ENCODE measurements around the gene TPPP2.

The TPPP2 gene

DNA sequence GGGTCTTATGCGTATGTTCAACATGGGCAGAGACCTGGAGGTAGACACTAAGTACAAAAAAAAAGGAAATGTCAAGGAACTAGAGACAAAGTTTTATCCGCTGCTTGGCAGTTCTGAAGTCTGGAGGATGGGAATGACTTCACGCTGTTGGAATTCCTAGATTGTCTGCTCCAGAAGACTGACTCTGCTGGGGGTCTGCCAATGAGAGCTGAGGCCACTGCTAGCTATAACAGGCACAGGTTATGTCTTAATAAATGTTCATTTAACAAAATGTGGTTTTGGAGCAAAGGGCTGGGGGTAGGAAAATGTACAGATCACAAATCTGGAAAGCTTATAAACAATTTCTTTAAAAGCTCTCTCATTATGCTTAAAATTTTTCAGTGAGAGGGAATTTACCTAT is 33.5 kb downstream of the TPPP2 start:
- Histone ChIP-seq H3K9me3 (no peaks in the 10 kb centered on the region), H3K4me3 (ENCODE audit: low read depth in 1 of 2, low read length in 1 of 2) (no peak overlapping the region), H3K4me1 (ENCODE audit: control insufficient read depth in 1 of 2, insufficient read depth in 1 of 2, low read depth in 1 of 2, low read length in 1 of 2) (peaks cover 1 to 2% of the 10 kb centered on the region in 2 experiments), H3K36me3 (no peaks in the 10 kb centered on the region), H3K27me3 (peaks cover 82% of the 10 kb centered on the region), H3K27ac (no peak overlapping the region)
- no peak for TF ChIP-seq CTCF (IDR thresholded peaks at IDR 0.05)

- Histone ChIP-seq H3K27ac (no peak overlapping the region), H3K9me3 (no peaks in the 10 kb centered on the region), H3K4me1 (ENCODE audit: control insufficient read depth in 1 of 2, insufficient read depth in 1 of 2, low read depth in 1 of 2, low read length in 1 of 2) (peaks cover 32 to 34% of the 10 kb centered on the region in 2 experiments), H3K4me3 (ENCODE audit: low read depth in 1 of 2, low read length in 1 of 2) (no peak overlapping the region), H3K36me3 (no peaks in the 10 kb centered on the region), H3K27me3 (peaks cover 96% of the 10 kb centered on the region)
- TF ChIP-seq CTCF (IDR thresholded peaks at IDR 0.05): peak; percentile 20
Measured at GRCh38 chr14:21066882-21067502, 37.0 kb downstream of the TPPP2 start.

DNA sequence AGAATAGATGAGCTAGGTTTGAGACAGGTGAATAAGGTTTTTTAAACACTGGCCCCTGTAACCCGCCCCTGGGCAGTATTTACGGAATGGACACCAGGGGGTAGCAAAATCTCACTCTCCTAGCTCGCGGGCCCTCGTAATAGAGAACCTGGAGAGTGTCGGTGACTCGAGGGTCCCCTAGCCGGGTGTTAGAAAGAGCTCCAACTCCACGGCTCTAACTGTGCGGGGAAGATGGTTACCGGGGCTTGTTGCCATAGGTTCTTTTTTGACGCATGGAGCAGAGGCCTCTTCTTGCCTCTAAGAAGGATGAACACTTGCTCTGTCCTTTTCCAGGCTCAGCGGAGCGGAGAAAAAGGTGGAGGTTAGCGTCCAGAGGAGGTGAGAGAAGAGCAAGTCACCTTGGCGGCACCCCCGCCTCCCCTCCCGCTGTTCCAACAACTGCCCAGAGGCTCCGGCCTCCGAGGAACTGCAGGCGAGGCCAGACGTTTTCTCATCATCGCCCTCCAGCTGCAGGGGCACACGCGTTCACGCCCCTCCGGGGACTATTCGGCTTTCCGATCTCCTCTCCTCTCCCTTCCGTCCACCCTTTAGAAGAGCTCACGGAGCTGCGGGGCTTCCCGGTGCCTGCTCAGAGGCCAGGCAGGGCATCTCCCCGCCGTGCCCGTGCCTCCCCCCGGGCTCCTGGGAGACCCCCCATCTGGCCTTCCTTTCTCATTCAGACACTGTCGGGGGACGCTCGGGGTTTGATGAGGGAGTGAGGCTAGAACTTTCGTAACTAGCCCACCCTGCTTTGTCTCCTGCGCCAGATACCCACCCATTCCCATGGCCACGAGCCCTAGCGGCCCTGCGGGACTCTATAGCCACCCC is 38.7 kb downstream of the TPPP2 start:
- Histone ChIP-seq H3K4me1 (ENCODE audit: control insufficient read depth in 1 of 2, insufficient read depth in 1 of 2, low read depth in 1 of 2, low read length in 1 of 2) (peaks cover 38 to 41% of the 10 kb centered on the region in 2 experiments), H3K27ac (peak overlapping the region; percentile 86), H3K36me3 (no peaks in the 10 kb centered on the region), H3K27me3 (peaks cover 95% of the 10 kb centered on the region), H3K9me3 (no peaks in the 10 kb centered on the region), H3K4me3 (ENCODE audit: low read depth in 1 of 2, low read length in 1 of 2) (peak overlapping the region; percentile 74 to 81)
- peak; percentile 76 for TF ChIP-seq CTCF (IDR thresholded peaks at IDR 0.05)

DNA sequence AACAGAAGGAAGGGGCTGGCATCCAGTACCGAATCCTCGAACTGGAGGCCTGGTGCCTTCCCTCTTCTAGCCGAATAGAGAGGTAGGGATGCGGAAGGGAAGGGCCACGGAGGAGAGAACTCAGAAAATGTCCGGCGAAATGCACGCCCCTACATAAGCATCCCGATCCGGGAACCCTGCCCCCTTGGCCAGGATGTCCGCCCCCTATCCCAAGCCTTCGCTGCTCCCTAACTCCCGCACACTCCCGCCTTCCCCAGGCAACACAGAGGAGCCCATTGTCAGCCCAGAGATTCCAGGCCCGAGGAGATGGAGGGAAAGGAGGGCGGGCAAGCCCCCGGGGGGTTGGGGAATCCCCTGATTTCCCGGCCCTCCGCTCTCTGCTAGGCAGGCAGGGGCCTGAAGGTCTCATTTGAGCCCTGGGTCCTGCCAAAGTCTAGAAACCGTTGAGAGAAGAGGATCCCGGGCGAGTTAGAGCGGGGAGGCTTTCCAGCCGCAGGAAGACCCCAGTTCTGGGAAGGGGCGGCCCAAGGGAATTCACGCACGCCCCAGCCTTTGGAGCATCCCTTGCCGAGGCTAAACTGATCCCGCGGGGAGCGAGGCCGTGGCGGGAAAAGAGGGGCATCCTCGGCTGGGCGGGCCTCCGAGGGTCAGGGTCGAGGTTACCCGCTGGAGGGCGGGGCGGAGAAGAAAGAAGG is 39.5 kb downstream of the TPPP2 start:
- Histone ChIP-seq H3K36me3 (no peaks in the 10 kb centered on the region), H3K4me3 (ENCODE audit: low read depth in 1 of 2, low read length in 1 of 2) (peak overlapping the region; percentile 74 to 81), H3K9me3 (no peaks in the 10 kb centered on the region), H3K27me3 (peaks cover 87% of the 10 kb centered on the region), H3K4me1 (ENCODE audit: control insufficient read depth in 1 of 2, insufficient read depth in 1 of 2, low read depth in 1 of 2, low read length in 1 of 2) (peaks cover 38 to 41% of the 10 kb centered on the region in 2 experiments), H3K27ac (peak overlapping the region; percentile 86)
- no peak for TF ChIP-seq CTCF (IDR thresholded peaks at IDR 0.05)

DNA sequence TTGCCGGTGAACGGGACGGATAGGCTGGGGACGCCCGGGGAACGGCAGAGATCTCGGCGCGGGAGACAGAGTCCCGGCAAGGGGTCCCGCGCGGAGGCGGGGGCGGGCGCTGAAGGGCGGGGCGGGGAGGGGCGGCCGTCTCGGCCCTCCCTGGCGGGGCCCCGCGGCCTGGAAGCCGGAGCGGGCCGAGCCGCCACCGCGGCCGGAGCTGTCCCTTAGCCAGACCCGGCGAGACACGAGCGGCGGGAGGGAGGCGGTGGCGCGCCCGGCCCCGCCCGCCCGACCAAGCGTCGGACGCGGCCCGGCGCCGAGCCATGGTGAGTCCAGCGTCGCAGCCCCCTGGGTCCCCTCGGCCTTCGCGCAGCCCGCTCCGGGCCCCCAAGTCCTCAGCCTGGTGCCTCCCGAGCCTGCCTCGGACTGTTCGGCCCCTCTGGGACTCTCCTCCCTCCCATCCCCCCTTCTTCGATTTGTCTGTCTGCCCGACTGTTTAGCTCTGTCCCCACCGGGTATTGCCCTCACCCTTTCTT is 40.1 kb downstream of the TPPP2 start, which contains the start of gene ARHGEF40:
ARHGEF40 (plus strand) TSS at position 222 of the 527 bp plus-strand sequence; CDS start at position 315, 93 bp downstream.
- H3K9me3 ChIP-seq: no peaks in the 10 kb centered on the region
- peaks cover 81% of the 10 kb centered on the region for H3K27me3 ChIP-seq
- H3K36me3 ChIP-seq: no peaks in the 10 kb centered on the region
- peak within 1 kb of the TSS; percentile 74 to 81 for H3K4me3 ChIP-seq (ENCODE audit: low read depth in 1 of 2, low read length in 1 of 2)
- H3K27ac ChIP-seq: peak within 1 kb of the TSS; percentile 86
- TF ChIP-seq CTCF (IDR thresholded peaks at IDR 0.05): no peak
- peaks cover 38 to 41% of the 10 kb centered on the region in 2 experiments for H3K4me1 ChIP-seq (ENCODE audit: control insufficient read depth in 1 of 2, insufficient read depth in 1 of 2, low read depth in 1 of 2, low read length in 1 of 2)

All from neutrophil (primary cell).